ENCODE data around the gene CNPY2.

- no peak for TF ChIP-seq EZH2 (IDR thresholded peaks at IDR 0.05; ENCODE audit: borderline replicate concordance, low read length)
- no peak for TF ChIP-seq CTCF (conservative IDR thresholded peaks at IDR 0.05 in 1 of 2, IDR thresholded peaks at IDR 0.05 in 1 of 2; ENCODE audit: extremely low read depth in 1 of 2, insufficient read depth in 1 of 2, low read depth in 1 of 2, low read length in 2 of 2)
Measured at GRCh38 chr12:56267443-56268071, 48.2 kb downstream of the CNPY2 start.

All from mammary epithelial cell (primary cell).